Femur (tissue), 1 donor: ENCODE measurements around the gene PTBP1.

Source experiments
- DNase-seq: peaks from one replicate; pipeline ENCODE4 v3.0.0-alpha.2; 2017

PTBP1 gene

DNA sequence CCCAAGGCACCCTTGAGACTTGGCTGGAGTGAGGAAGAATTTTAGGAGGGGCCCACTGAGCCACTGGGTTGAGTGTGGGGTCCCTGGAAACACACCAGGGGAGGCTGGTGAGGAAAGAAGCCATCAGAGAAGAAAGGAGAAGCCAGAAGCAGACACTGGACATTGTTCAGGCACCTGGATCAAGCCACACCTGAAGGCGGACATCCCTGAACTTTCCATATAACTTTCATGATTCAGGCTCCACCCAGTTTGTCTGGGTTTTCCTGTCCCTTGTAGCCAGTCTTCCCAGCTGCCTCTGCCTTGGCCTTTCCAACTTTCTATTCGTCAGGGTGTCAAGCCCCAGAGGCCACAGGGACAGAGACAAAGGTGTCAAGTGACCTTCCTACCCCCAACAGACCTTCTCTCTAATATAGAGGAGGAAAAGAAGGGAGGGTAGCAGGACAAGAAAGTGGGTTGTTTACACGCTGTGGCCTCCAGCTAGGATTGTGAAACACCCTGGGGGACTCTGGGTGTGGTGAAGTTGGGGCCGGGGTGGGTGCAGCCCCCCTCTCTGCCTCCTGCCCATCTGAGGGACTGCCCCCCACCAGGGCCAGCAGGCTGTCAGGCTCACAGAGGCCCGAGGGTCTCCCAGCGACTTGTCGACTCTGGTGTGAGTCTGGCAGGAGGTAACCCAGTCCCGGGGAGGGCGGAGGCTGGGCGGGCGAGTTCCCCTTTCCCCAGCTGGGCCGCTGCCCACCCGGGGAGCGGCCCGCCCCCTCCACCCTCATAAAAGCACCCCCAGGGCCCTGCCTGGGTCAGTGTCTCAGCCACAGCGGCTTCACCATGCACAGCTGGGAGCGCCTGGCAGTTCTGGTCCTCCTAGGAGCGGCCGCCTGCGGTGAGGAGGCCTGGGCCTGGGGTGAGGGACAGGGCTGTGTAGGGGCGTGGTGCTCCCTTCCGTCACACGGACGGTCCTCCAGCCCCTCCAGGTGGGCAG is 61.9 kb downstream of the PTBP1 start, which contains the start of gene CFD:
CFD (plus strand) TSS at position 797 of the 976 bp plus-strand sequence; CDS start at position 823, 26 bp downstream.
- DNase-seq: no peak

DNA sequence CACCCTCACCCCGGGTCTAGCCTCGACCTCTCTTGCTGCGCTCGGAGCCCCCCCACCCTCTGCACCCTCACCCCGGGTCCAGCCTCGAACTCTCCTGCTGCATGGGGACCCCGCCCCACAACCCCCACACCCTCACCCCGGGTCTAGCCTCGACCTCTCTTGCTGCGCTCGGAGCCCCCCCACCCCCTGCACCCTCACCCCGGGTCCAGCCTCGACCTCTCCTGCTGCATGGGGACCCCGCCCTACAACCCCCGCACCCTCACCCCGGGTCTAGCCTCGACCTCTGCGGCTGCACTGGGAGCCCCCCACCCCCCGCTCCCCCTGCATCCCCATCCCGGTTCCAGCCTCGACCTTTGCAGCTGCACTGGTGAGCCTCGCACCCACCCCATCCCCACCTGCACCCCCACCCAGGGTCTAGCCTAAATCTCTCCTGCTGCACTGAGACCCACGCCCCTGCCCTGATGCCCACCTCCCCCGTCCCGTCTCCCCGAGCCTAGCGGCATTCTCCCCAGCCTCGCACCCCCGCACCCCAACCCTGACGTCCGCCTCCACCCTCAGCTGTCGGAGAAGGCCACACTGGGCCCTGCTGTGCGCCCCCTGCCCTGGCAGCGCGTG is 64.0 kb downstream of the PTBP1 start:
- no peak for DNase-seq
